NCI-H146 (cell line): ENCODE data around the gene FGD3.
"Not testable (repeated sequence)": the region's sequence is repeated elsewhere in the genome, so short reads cannot be mapped to it uniquely, and the experiment has no call there.

Experiments
- DNase-seq: peaks from one replicate; lab custom pipeline; 2025; lab: John Stamatoyannopoulos, UW

The FGD3 gene

GRCh38 chr9:92974761-92975755, 27.7 kb downstream of the FGD3 start:
- DNase-seq: no peak

- DNase-seq: no peak
Observed at GRCh38 chr9:92976431-92976830, 29.1 kb downstream of the FGD3 start.

- no peak for DNase-seq
Observed at GRCh38 chr9:92977279-92977678, 30.0 kb downstream of the FGD3 start.

GRCh38 chr9:92978345-92978875, 31.1 kb downstream of the FGD3 start:
- DNase-seq: no peak

GRCh38 chr9:92979283-92980056, 32.1 kb downstream of the FGD3 start:
- no peak for DNase-seq

GRCh38 chr9:92980085-92980745, 32.9 kb downstream of the FGD3 start:
- DNase-seq: no peak

GRCh38 chr9:92982130-92982529, 34.8 kb downstream of the FGD3 start:
- no peak for DNase-seq

- no peak for DNase-seq
Observed at GRCh38 chr9:92983984-92984589, 36.8 kb downstream of the FGD3 start.

GRCh38 chr9:92984976-92985375, 37.7 kb downstream of the FGD3 start:
- DNase-seq: no peak

GRCh38 chr9:92986176-92987119, 39.1 kb downstream of the FGD3 start:
- no peak for DNase-seq

- peak; percentile 45 for DNase-seq
Observed at GRCh38 chr9:92988215-92988768, 41.0 kb downstream of the FGD3 start.

- DNase-seq: peak; percentile 79
Observed at GRCh38 chr9:92989561-92989960, 42.2 kb downstream of the FGD3 start.

GRCh38 chr9:92990461-92990860, 43.1 kb downstream of the FGD3 start:
- DNase-seq: no peak

- DNase-seq: no peak
Observed at GRCh38 chr9:92992549-92992948, 45.2 kb downstream of the FGD3 start.

- DNase-seq: not testable (repeated sequence)
Observed at GRCh38 chr9:92998871-92999270, 51.5 kb downstream of the FGD3 start.

GRCh38 chr9:93001031-93001430, 53.7 kb downstream of the FGD3 start:
- DNase-seq: no peak

- DNase-seq: no peak
Observed at GRCh38 chr9:93002700-93003099, 55.4 kb downstream of the FGD3 start.

GRCh38 chr9:93003552-93004407, 56.5 kb downstream of the FGD3 start:
- DNase-seq: peak; percentile 45

- DNase-seq: no peak
Observed at GRCh38 chr9:93004561-93004960, 57.2 kb downstream of the FGD3 start.
